ENCODE results near the gene EIF1AX.
"Not testable (repeated sequence)": the region's sequence is repeated elsewhere in the genome, so short reads cannot be mapped to it uniquely, and the experiment has no call there.

Gene EIF1AX

GRCh38 chrX:20141281-20142220 lies at the start of gene EIF1AX:
EIF1AX (minus strand) TSS chrX:20141838; CDS start chrX:20141640, 198 bp downstream.
- DNase-seq, result peak; percentile 96

GRCh38 chrX:20189171-20189570 lies 47.5 kb upstream of the EIF1AX start:
- no peak for DNase-seq

- DNase-seq, result no peak
Measured at GRCh38 chrX:20181598-20182329, 40.1 kb upstream of the EIF1AX start.

- no peak for DNase-seq
Measured at GRCh38 chrX:20177093-20177492, 35.5 kb upstream of the EIF1AX start.

GRCh38 chrX:20173856-20174255 lies 32.2 kb upstream of the EIF1AX start:
- no peak for DNase-seq

- no peak for DNase-seq
Measured at GRCh38 chrX:20173313-20173712, 31.7 kb upstream of the EIF1AX start.

GRCh38 chrX:20171887-20172286 lies 30.2 kb upstream of the EIF1AX start:
- no peak for DNase-seq

- DNase-seq, result not testable (repeated sequence)
Measured at GRCh38 chrX:20162516-20162915, 20.9 kb upstream of the EIF1AX start.

GRCh38 chrX:20159797-20160385 lies 18.3 kb upstream of the EIF1AX start:
- no peak for DNase-seq

GRCh38 chrX:20151689-20152088 lies 10.1 kb upstream of the EIF1AX start:
- DNase-seq, result no peak

- DNase-seq, result no peak
Measured at GRCh38 chrX:20149326-20149725, 7.7 kb upstream of the EIF1AX start.

GRCh38 chrX:20147561-20147960 lies 5.9 kb upstream of the EIF1AX start:
- DNase-seq, result no peak

- peak; percentile 8 for DNase-seq
Measured at GRCh38 chrX:20144491-20144890, 2.9 kb upstream of the EIF1AX start.

- DNase-seq, result no peak
Measured at GRCh38 chrX:20143561-20143960, 1.9 kb upstream of the EIF1AX start.

- DNase-seq, result no peak
Measured at GRCh38 chrX:20143111-20143510, 1.5 kb upstream of the EIF1AX start.

GRCh38 chrX:20140420-20140819 lies 1.2 kb downstream of the EIF1AX start:
- DNase-seq, result no peak

- no peak for DNase-seq
Measured at GRCh38 chrX:20139966-20140365, 1.7 kb downstream of the EIF1AX start.

- DNase-seq, result no peak
Measured at GRCh38 chrX:20135944-20136343, 5.7 kb downstream of the EIF1AX start.

- no peak for DNase-seq
Measured at GRCh38 chrX:20132666-20133065, 9.0 kb downstream of the EIF1AX start.

GRCh38 chrX:20130357-20130756 lies 11.3 kb downstream of the EIF1AX start:
- DNase-seq, result no peak

GRCh38 chrX:20129547-20129946 lies 12.1 kb downstream of the EIF1AX start:
- no peak for DNase-seq

GRCh38 chrX:20128670-20129069 lies 13.0 kb downstream of the EIF1AX start:
- DNase-seq, result no peak

- not testable (repeated sequence) for DNase-seq
Measured at GRCh38 chrX:20127440-20127839, 14.2 kb downstream of the EIF1AX start.

GRCh38 chrX:20126833-20127232 lies 14.8 kb downstream of the EIF1AX start:
- not testable (repeated sequence) for DNase-seq

Data from activated CD4-positive, alpha-beta T cell treated with anti-CD3 and anti-CD28 coated beads for 48 hours (primary cell).